Ishikawa (cell line): Measurements from ENCODE around the gene ASPN.

Experiments used
- CEBPB ChIP-seq: IDR thresholded peaks from 2 replicates; pipeline ENCODE4 v1.6.1; 2012
- CREB1 ChIP-seq: IDR thresholded peaks from 2 replicates; pipeline ENCODE4 v1.6.1; 2012; ENCODE audit warnings: low read depth
- EGR1 ChIP-seq: IDR thresholded peaks from 2 replicates; pipeline ENCODE4 v1.6.1; 2012
- EP300 ChIP-seq: IDR thresholded peaks from 2 replicates; pipeline ENCODE4 v1.6.1; 2012; ENCODE audit warnings: borderline replicate concordance
- FOXM1 ChIP-seq: IDR thresholded peaks from 2 replicates; pipeline ENCODE4 v1.6.1; 2012; ENCODE audit warnings: low read depth, borderline replicate concordance
- MAX ChIP-seq: IDR thresholded peaks from 2 replicates; pipeline ENCODE4 v1.6.1; 2012
- NFIC ChIP-seq: IDR thresholded peaks from 2 replicates; pipeline ENCODE4 v1.6.1; 2012
- RAD21 ChIP-seq: IDR thresholded peaks from 2 replicates; pipeline ENCODE4 v1.6.1; 2012; ENCODE audit warnings: low read depth
- REST ChIP-seq: IDR thresholded peaks from 2 replicates; pipeline ENCODE4 v1.6.1; 2012; ENCODE audit warnings: low read depth, mild to moderate bottlenecking
- TAF1 ChIP-seq: IDR thresholded peaks from 2 replicates; pipeline ENCODE4 v1.6.1; 2012; ENCODE audit warnings: low read depth, mild to moderate bottlenecking
- TCF12 ChIP-seq: IDR thresholded peaks from 2 replicates; pipeline ENCODE4 v1.6.1; 2012; ENCODE audit warnings: low read depth
- TEAD4 ChIP-seq: IDR thresholded peaks from 2 replicates; pipeline ENCODE4 v1.6.1; 2012
- USF1 ChIP-seq: IDR thresholded peaks from 2 replicates; pipeline ENCODE4 v1.6.1; 2012
- YY1 ChIP-seq: IDR thresholded peaks from 2 replicates; pipeline ENCODE4 v1.6.1; 2012; ENCODE audit warnings: low read depth

ASPN gene

GRCh38 chr9:92499701-92500100 is 17.4 kb upstream of the ASPN start:
- TF ChIP-seq CREB1 (no peak), REST (no peak), RAD21 (no peak), MAX (no peak), EP300 (no peak), USF1 (no peak)

GRCh38 chr9:92496396-92497176 is 14.3 kb upstream of the ASPN start:
- TF ChIP-seq TAF1: no peak
- TF ChIP-seq EGR1: no peak
- TF ChIP-seq MAX: no peak
- TF ChIP-seq NFIC: no peak
- TF ChIP-seq TEAD4: no peak
- no peak for TF ChIP-seq FOXM1
- TF ChIP-seq REST: no peak
- no peak for TF ChIP-seq USF1
- TF ChIP-seq YY1: no peak
- TF ChIP-seq CEBPB: no peak
- TF ChIP-seq CREB1: no peak
- no peak for TF ChIP-seq RAD21

GRCh38 chr9:92494856-92495255 is 12.6 kb upstream of the ASPN start:
- TF ChIP-seq NFIC (no peak), EGR1 (no peak)

- TF ChIP-seq YY1: no peak
- TF ChIP-seq FOXM1: no peak
- TF ChIP-seq CREB1: no peak
- TF ChIP-seq MAX: no peak
- TF ChIP-seq EGR1: no peak
These were observed 11.6 kb upstream of the ASPN start for GRCh38 chr9:92493749-92494387.

- no peak for TF ChIP-seq TEAD4
- no peak for TF ChIP-seq NFIC
- TF ChIP-seq EGR1: no peak
- TF ChIP-seq CEBPB: no peak
- TF ChIP-seq TCF12: no peak
- TF ChIP-seq REST: no peak
These were observed 10.6 kb upstream of the ASPN start for GRCh38 chr9:92492781-92493401.
